ENCODE data around the gene HES5. TPM values are rescaled to one million over a fixed set of nuclear protein-coding genes. Genes with fewer than 3 reads are reported as not detected.

HES5 gene
- total and polyA plus RNA-seq, 10 of the 15 experiments (the other 5 are each of a cell fraction or from before 2014, with no cell fraction given) = 0.12 to 0.15 TPM; not detected in 8

GRCh38 chr1:2566101-2567045, 36.3 kb upstream of the HES5 start:
- no TSS peak for BruUV-seq (replicated peaks)
- no peak for TF ChIP-seq SUPT20H (IDR thresholded peaks at IDR 0.05; ENCODE audit: borderline replicate concordance, control insufficient read depth, low read depth, low read length)
- TF ChIP-seq HCFC1 (IDR thresholded peaks at IDR 0.05; ENCODE audit: low read length) = no peak
- TF ChIP-seq NFYB (IDR thresholded peaks at IDR 0.05; ENCODE audit: insufficient read depth, low read depth, low read length) = no peak
- TF ChIP-seq POLR2A (IDR thresholded peaks at IDR 0.05; ENCODE audit: low read depth, low read length) = 0 out of 2 replicates have a peak, but pooled peaks have one; percentile 35
- Histone ChIP-seq H3K4me1 (ENCODE audit: control insufficient read depth, insufficient read depth, low read length) (no peaks in the 10 kb centered on the region), H3K4me2 (ENCODE audit: control insufficient read depth, insufficient read depth) (no peak overlapping the region), H2AFZ (ENCODE audit: control insufficient read depth, low read depth, low read length) (no peak overlapping the region), H3K79me2 (ENCODE audit: control insufficient read depth, insufficient read depth, low read length) (no peaks in the 10 kb centered on the region), H3K9me3 (replicated peaks; ENCODE audit: control insufficient read depth, insufficient read depth, low read length) (no peaks in the 10 kb centered on the region; the same call in 2 of the 3 replicates), H3K27ac (ENCODE audit: control insufficient read depth, insufficient read depth) (no peak overlapping the region), H3K4me3 (no peak overlapping the region), H3K9ac (ENCODE audit: control insufficient read depth, insufficient read depth, low read length) (no peak overlapping the region), H4K20me1 (ENCODE audit: control insufficient read depth, insufficient read depth) (no peaks in the 10 kb centered on the region), H3K36me3 (ENCODE audit: control insufficient read depth in 2 of 2, insufficient read depth in 2 of 2, low read length in 1 of 2) (no peaks in the 10 kb centered on the region; a peak in 1 of 4 replicates), H3K27me3 (replicated peaks in 1 of 2; ENCODE audit: control insufficient read depth in 2 of 2, insufficient read depth in 2 of 2, low read length in 1 of 2) (no peaks in the 10 kb centered on the region)
- RAD21 ChIA-PET (ENCODE audit: unreplicated experiment) = no interaction called here
- intact Hi-C loops (cut with micrococcal nuclease; ENCODE audit: unreplicated experiment) (no loop called here), in situ Hi-C loops (cut with MboI) (no loop called here)
- WGBS (ENCODE audit: insufficient coverage, insufficient replicate concordance, low lambda C conversion rate, missing lambda C conversion rate) = 80% methylated on average over 34 of the region's 34 CpGs
- SMC1A ChIA-PET (ENCODE audit: uncharacterized antibody, unreplicated experiment) = no interaction called here
- ATAC-seq = no peak
- no peak for DNase-seq (ENCODE audit: low read depth, low spot score)
- CTCF ChIA-PET = no interaction called here
- no peak for FAIRE-seq
- POLR2A ChIA-PET = interaction anchor here (0.5 kb wide), 1 partner anchor 56 kb away, joined by 3 read pairs; no protein-coding TSS in a partner anchor

- no peak for ATAC-seq
- no peaks in the 10 kb centered on the region; the same call in 1 of the 2 replicates for H3K79me2 ChIP-seq (ENCODE audit: control insufficient read depth, insufficient read depth, low read length)
- H3K4me1 ChIP-seq (ENCODE audit: control insufficient read depth, insufficient read depth, low read length) = no peaks in the 10 kb centered on the region
- H3K36me3 ChIP-seq (ENCODE audit: control insufficient read depth in 2 of 2, insufficient read depth in 2 of 2, low read length in 1 of 2) = no peaks in the 10 kb centered on the region; a peak in 2 of 4 replicates
- CTCF ChIA-PET = no interaction called here
- H3K9ac ChIP-seq (ENCODE audit: control insufficient read depth, insufficient read depth, low read length) = no peak overlapping the region
- no peak overlapping the region for H3K4me2 ChIP-seq (ENCODE audit: control insufficient read depth, insufficient read depth)
- RAD21 ChIA-PET (ENCODE audit: unreplicated experiment) = interaction anchor here (1.1 kb wide), 1 partner anchor 9 kb away, joined by 3 read pairs; the partner anchor contains the start of gene TNFRSF14
- in situ Hi-C loops (cut with MboI) = no loop called here
- no peaks in the 10 kb centered on the region for H3K9me3 ChIP-seq (replicated peaks; ENCODE audit: control insufficient read depth, insufficient read depth, low read length)
- 29% methylated on average over 14 of the region's 14 CpGs for WGBS (ENCODE audit: insufficient coverage, insufficient replicate concordance, low lambda C conversion rate, missing lambda C conversion rate)
- POLR2A ChIA-PET = no interaction called here
- SMC1A ChIA-PET (ENCODE audit: uncharacterized antibody, unreplicated experiment) = no interaction called here
- no TSS peak for BruUV-seq (replicated peaks)
- no peak for FAIRE-seq
- intact Hi-C loops (cut with micrococcal nuclease; ENCODE audit: unreplicated experiment) = no loop called here
- TF ChIP-seq POLR2A (IDR thresholded peaks at IDR 0.05; ENCODE audit: low read depth, low read length) = peak; percentile 25
- TF ChIP-seq TCF12 (IDR thresholded peaks at IDR 0.05; ENCODE audit: low read depth, low read length) = no peak
- H3K27ac ChIP-seq (ENCODE audit: control insufficient read depth, insufficient read depth) = no peak overlapping the region
- H4K20me1 ChIP-seq (ENCODE audit: control insufficient read depth, insufficient read depth) = no peaks in the 10 kb centered on the region
- DNase-seq (ENCODE audit: low read depth, low spot score) = no peak
- H2AFZ ChIP-seq (ENCODE audit: control insufficient read depth, low read depth, low read length) = no peak overlapping the region
- no peak overlapping the region for H3K4me3 ChIP-seq
- no peaks in the 10 kb centered on the region for H3K27me3 ChIP-seq (replicated peaks in 1 of 2; ENCODE audit: control insufficient read depth in 2 of 2, insufficient read depth in 2 of 2, low read length in 1 of 2)
Measured at GRCh38 chr1:2564815-2565374, 34.8 kb upstream of the HES5 start.
